Right renal pelvis (tissue), 4 donors: ENCODE results near the gene TBC1D24. TPM values are rescaled to one million over a fixed set of nuclear protein-coding genes. Genes with fewer than 3 reads are reported as not detected.
"Not testable (repeated sequence)": the region's sequence is repeated elsewhere in the genome, so short reads cannot be mapped to it uniquely, and the experiment has no call there.

Experiments used
- DNase-seq, 4 donors: peaks; one replicate each; pipeline ENCODE4 v3.0.0-alpha.2; 2013; ENCODE audit warnings: low read depth in 4 of 4, low spot score in 3 of 4, missing footprints in 1 of 4
- polyA plus RNA-seq, 4 donors: library from polyadenylated mRNA; unstranded; fragments of 120-200 nt; gene quantifications; one replicate each; pipeline ENCODE4 v1.2.1, GENCODE V29; 2013; ENCODE audit not compliant: insufficient read length in 4 of 4

The TBC1D24 gene
- polyA plus RNA-seq, 4 donors = 15.8 to 20.3 (median 17.9) TPM

DNA sequence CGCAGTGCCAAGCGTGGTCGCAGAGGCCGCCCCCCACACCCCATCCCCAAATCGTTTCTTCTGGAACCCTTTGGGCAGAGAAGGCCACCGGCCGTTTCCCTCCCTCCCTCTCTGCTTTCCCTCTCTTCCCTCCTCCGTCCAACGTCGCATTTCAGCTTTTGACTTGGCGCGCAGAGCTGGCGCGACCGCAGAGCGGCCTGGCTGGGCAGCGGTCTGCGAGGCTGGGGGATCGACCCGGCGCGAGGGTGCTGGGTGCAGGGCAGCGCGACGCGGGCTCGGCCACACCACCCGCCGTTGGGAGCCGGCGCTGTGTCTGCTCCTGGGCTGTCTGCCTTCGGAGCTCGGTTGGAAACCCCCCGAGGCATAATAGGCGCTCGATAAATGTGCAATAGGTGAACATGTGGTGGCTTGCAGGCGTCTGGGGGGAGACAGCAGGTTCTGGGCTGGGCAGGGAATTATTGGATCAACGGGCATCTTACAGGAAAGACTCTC is 6.6 kb upstream of the TBC1D24 start:
- DNase-seq = no peak

DNA sequence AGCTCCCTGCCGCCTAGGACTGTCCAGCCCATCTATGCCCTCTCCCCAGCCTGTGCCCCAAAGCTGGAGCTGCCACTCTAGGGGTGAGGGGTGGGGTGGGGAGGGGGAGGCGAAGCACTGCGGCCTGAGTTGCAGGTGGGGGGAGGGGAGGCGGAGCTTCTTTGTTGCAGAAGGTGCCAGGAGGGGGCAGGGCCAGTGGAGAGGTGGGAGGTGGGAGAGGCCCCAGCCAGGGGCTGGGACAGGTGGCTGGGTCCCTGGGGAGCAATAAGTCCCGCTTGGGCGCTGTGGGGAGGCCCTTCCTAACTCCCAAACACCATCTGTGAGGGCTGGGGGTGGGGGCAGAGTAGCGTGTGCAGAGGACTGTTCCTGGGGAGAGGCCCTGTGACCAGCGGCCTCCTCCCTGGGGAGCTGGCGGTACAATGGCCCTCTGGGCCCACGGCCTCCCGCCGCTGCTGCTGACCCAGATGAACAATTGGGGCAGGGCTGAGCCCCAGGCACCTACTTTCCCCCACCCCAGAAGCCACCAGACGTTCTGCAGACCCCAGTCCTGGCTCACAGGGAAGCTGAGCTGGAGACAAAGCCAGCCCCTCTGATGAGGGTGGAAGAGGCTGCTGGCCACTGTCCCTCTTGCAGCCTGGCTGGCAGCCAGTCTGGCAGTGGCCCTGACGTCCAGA is 6.1 kb upstream of the TBC1D24 start:
- DNase-seq = no peak

DNA sequence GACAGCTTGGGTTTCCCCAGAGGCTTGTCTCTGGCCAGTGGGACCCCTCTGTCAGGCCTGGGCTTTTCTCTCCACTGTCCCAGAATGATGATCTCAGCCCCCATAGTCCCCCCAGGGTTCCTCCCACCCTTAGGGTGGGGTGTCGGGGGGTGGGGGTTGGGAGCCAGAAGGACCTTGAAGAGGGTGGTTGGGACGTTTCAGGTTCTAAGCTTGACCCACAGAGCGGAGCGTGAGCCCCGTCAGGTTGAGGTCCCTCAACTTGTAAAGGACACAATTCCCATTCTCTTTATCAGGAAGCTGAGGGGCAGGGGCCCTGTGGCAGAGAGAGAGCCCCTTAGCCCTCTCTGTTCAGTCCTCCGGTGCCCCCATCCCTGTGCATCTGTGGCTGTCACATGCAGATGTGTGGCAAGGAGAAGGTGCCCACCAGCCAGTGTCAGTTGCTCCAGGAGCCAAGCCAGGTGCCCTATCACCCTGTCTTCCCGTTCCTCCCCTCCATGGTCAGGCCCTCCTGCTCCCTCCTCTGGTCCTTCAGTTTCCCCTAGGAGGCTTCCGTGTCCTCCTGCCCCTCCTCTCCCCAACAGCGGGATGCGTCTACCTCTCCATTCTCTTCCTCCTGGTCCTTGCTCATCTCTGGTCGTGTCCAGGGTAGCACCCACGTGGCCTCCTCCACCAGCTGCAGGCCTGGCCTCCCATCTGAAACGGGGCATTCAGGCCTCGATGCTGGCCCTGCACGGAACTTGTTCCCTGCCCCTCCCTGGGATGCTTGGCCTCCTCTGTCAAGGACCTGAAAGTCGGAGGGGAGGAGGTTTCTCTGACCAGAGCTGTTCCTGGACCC is 5.3 kb upstream of the TBC1D24 start:
- DNase-seq = no peak

DNA sequence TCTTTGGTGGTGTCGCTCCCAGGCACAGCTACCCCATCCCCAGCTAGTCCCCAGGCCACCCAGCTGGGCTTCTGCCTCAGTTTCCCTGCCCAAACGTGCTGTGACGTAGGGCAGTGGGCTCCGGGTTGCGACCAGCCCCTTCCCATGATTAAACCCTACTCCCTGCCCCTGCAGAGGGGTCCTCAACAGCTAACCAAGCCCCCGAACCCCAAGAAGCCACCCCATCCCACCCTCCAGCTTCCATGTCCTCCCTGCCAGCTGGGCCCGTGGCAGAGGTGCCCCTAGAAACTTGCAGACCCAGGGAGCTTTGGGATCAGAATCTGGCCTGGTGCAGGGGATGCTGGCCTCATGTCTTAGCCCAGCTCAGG is 4.7 kb upstream of the TBC1D24 start:
- no peak for DNase-seq

DNA sequence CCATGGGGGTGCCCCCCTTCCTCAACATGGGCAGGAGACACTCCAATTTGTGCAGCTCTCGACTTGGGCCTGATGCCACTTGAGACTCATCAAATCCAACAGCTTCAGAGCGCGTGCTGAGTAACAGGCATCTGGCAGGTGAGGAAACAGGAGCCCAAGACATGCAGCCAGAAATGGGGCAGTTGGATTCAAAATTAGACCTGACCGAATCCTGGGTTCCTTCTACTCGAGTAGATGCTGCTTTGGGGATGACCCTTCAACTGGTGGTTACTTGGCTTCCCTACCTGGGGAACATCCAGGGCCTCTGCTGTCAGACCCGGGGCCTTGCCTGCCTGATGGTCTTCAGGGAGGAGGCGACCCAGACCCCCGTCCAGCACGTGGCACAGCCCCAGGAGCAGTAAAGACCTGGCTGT is 4.3 kb upstream of the TBC1D24 start:
- no peak for DNase-seq

DNA sequence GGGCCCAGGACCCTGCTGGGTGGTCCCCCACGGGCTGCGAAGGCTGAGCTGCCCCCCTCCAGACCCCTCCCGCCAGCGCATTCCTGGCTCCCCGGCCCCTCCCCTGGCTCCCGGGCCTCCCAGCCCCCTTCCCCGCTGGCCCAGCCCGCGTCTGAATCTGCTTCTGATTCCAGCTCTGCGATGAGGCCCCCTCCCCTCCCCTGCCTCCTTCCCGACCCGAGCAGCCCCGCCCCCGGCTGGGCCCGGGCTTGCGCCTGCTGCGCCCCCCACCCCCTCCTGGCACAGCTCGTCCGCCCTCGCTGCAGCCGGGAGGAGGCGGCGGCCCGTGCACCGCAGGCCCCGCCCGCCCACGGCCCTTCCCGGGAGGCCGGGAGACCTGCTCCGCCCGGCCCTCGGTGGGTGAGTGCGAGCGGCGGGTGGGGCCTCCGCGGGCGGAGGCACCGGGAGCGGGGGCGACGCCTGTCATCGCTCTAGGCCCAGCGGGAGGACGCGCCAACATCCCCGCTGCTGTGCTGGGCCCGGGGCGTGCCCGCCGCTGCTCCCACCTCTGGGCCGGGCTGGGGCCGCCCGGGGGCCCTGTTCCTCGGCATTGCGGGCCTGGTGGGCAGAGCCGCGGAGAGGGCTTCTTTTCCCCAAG is 3.8 kb upstream of the TBC1D24 start, which contains the start of gene NTN3:
NTN3 (plus strand) TSS at position 282 of the 637 bp plus-strand sequence. CDS start 405 bp downstream, outside the sequence.
- no peak for DNase-seq

DNA sequence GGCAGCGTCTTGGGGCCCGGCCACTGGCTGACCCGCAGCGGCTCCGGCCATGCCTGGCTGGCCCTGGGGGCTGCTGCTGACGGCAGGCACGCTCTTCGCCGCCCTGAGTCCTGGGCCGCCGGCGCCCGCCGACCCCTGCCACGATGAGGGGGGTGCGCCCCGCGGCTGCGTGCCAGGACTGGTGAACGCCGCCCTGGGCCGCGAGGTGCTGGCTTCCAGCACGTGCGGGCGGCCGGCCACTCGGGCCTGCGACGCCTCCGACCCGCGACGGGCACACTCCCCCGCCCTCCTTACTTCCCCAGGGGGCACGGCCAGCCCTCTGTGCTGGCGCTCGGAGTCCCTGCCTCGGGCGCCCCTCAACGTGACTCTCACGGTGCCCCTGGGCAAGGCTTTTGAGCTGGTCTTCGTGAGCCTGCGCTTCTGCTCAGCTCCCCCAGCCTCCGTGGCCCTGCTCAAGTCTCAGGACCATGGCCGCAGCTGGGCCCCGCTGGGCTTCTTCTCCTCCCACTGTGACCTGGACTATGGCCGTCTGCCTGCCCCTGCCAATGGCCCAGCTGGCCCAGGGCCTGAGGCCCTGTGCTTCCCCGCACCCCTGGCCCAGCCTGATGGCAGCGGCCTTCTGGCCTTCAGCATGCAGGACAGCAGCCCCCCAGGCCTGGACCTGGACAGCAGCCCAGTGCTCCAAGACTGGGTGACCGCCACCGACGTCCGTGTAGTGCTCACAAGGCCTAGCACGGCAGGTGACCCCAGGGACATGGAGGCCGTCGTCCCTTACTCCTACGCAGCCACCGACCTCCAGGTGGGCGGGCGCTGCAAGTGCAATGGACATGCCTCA is 3.1 kb upstream of the TBC1D24 start:
- DNase-seq = no peak

DNA sequence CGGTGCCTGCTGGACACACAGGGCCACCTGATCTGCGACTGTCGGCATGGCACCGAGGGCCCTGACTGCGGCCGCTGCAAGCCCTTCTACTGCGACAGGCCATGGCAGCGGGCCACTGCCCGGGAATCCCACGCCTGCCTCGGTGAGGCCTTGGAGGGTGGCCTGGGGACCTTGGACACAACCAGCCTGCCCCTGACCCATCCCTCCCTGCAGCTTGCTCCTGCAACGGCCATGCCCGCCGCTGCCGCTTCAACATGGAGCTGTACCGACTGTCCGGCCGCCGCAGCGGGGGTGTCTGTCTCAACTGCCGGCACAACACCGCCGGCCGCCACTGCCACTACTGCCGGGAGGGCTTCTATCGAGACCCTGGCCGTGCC is 2.5 kb upstream of the TBC1D24 start:
- DNase-seq = no peak

DNA sequence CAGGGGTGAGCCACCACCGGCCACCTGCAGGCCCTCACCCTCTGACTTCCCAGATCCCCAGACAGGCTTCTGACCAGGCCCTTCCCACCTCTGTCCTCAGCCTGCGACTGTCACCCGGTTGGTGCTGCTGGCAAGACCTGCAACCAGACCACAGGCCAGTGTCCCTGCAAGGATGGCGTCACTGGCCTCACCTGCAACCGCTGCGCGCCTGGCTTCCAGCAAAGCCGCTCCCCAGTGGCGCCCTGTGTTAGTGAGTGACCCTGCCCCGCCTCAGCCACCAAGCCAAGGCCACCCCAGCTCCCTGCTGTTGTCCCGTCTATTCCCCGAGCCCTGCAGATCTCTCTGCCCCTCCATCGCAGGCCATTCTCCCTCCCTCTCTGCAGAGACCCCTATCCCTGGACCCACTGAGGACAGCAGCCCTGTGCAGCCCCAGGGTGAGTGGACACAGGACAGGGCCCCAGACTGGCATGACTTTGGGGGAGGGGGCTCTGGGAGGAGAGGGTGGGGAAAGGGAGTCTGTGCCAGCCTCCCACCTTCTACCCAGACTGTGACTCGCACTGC is 2.0 kb upstream of the TBC1D24 start:
- no peak for DNase-seq

DNA sequence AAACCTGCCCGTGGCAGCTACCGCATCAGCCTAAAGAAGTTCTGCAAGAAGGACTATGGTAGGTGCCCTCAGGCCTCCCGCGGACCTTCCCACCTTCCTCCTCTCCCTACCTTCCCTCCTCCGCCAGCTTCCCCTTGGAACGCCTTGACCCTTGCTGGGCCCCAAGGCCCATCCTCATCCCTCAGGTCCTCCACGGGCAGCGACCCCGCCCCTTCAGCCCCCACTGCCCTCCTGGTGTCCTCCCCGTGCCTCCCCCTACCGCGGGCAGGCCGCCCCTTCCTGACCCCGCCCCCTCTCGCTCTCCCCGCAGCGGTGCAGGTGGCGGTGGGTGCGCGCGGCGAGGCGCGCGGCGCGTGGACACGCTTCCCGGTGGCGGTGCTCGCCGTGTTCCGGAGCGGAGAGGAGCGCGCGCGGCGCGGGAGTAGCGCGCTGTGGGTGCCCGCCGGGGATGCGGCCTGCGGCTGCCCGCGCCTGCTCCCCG is 1.4 kb upstream of the TBC1D24 start:
- DNase-seq = no peak

DNA sequence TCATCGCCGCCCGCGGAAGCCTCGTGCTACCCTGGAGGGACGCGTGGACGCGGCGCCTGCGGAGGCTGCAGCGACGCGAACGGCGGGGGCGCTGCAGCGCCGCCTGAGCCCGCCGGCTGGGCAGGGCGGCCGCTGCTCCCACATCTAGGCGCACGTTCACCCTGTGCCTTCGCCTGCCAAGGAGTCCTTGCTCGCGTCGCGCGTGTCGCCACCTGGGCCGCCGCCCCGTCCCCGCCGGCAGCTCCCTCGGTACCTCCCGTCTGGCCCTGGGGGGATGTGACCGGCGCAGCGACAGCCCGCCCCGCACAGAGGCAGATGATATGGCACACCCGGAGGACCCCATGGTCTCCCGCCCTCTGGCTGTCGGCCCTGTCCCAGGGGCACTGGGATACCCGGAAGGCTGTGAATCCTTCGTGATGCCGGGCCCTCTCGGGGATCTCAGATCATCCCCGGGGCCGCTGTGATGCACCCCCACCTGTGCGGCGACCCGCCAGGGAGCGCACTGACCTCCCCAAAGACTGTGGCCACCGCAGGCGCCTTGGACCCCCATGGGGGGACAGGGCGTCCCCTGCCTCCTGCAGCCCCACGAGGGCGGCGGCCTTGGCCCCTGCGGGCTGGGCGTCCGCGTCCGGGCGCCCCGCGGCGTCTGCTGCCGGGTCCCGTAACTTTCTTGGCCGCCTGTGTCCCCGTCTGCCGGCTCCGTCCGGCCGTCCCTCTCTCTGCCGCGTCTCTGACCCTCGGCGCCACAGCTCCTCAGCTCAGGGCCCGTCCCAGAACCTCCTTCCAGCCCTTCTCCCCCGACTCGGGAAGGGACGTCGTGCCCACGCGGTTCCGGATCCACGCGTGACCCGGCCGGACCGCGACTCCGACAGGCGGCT is 689 bp upstream of the TBC1D24 start:
- no peak for DNase-seq

DNA sequence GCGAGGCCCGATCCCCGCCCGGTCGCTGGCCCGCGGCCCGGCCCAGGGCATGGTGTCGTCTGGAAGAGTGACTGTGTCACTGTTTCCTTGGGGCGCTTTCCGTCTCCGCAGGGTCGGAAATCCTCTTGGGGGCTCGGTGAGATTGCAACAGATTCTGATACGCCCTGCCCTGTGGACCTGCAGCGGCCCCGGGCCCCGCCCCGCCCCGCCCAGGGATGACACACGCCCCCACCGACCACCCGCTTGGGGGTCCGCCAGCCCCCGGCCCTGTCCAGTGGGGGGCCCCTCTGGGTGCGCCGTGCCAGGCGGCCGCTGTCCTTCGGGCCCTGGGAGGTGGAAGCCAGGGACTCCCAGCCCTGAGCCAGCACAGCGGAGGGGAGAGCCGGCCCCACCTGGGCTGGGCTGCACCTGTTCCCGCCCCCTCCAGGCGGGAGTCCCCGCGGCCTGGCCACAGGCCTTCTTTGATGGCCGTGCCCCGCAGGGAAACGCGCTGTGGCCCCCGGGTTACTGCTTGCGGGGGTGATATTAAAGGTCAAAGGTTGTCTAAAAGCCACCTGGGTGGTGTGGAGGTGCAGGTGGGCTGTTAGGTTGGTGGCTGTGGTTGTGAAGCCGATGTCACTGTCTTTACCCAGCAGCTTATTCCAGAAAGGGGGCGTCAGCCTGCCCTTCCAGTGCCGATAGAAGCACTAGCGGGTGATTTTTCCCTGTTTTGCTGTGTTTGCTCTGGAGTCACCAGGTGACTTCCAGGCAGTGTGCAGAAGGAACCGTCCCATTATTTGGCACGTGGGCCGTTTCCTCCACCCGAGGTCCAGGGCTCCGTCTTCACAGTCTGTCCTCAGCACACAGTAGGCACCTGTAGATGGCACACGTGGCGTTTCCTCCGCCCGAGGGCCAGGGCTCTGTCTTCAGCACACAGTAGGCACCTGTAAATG is 752 bp downstream of the TBC1D24 start:
- DNase-seq = no peak

DNA sequence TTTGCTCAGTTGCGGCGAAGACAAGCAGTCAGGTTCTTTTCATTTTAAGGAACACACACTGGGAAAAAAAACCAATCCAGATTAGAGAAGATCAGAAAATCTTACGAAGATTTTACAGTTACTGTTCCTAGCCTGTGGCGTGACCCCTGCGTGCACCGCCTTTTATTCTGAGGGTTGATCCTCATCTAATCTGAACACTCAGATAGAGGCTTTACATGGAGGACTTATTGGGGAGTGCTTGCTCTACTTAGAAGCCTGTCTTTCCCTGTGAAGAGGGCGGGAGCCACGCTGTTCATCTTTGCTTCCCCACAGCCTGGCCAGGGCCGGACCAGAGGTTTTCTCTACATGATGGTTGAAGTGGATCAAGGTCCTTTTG is 1.4 kb downstream of the TBC1D24 start:
- no peak for DNase-seq

DNA sequence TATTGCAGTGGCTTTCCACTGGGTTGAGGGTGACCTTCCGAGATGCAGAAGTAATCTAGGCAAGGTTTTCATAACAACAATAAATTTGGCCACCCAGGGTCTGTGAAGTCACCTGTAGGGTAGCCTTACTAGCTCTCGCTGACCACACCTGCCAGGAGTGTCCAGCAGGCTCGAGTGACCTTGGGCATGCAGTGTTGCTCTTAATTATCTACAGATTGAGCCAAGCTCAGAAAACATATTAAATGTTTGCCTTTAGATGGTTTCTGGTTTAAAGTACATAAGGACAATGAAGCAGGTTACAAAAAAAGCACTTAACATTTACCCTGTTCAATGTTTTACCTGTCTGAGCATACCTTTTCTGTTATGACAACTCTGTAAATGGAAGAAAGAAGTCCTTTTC is 1.8 kb downstream of the TBC1D24 start:
- DNase-seq = no peak

DNA sequence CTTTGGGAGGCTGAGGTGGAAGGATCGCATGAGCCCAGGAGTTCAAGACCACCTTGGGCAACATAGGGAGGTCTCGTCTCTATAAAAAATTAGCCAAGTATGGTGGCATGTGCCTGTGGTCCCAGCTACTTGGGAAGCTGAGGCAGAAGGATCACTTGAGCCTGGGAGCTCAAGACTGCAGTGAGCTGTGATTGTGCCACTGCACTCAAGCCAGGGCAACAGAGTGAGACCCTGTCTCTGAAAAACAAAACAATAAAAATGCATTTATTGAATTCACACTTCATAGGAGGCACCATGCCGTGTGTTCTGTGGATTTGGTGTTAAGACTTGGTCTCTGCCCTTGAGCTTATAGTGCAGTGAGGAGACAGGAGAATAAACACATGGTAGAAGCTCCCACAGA is 2.4 kb downstream of the TBC1D24 start:
- DNase-seq = no peak

DNA sequence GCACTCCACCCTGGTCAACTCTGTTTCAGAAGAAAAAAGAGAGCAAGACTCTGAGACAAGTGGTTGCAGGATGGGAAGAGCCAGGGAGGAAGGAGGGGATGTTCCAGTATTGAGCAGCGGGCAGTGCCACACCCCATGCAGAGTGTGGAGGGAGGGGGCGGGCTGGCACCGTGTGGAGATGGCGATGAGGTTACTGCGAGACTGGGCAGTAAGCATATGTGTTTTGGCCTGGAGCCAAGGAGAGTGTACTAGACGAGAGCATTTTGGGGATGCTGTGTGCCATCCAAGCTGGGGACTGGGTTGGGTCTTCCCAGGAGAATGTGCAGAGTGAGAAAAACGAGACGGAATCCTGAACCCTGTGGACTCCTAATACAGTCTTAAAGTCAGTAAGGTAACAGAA is 3.4 kb downstream of the TBC1D24 start:
- no peak for DNase-seq

DNA sequence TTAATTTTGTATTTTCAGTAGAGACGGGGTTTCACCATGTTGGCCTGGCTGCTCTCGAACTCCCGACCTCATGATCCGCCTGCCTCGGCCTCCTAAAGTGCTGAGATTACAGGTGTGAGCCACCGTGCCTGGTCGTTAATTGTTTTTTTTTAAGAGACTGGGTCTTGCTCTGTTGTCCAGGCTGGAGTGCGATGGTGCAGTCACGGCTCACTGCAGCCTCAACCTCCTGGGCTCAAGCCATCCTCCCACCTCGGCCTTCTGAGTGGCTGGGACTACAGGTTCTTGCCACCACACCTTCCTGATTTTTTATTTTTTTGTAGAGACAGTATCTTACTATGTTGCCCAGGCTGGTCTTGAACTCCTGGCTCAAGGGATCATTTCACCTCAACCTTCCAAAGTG is 5.1 kb downstream of the TBC1D24 start:
- not testable (repeated sequence) for DNase-seq

DNA sequence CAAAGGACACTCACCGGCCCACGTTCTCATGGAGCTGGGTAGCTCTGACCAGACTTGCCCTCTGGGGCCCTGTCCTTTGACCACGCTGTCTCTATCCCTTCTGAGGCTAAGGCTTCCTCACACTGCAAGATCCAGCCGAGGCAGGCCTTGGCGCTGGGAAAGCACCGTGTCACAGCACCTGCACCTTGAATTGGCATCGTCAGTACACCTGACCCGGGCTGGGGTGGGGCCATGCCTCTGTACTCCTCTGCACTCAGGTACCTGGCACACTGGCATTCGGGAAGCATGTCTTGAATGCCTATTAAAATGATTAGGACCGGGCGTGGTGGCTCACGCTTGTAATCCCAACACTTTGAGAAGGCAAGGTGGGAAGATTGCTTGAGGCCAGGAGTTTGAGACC is 6.0 kb downstream of the TBC1D24 start:
- no peak for DNase-seq
